Astrocyte of the spinal cord (primary cell): ENCODE results near the gene AMZ1.

Experiments used
- DNase-seq: peaks from one replicate; pipeline ENCODE4 v3.0.0; 2011; ENCODE audit warnings: low read depth, low spot score
- H3K4me3 ChIP-seq: 2 replicates; pipeline ENCODE4 v1.5.1; 2011; ENCODE audit warnings: low read depth, mild to moderate bottlenecking, low read length, moderate library complexity
- in situ Hi-C: cut with HindIII; loops from 2 replicates; pipeline ENCODE4 v1.10.0; 2017; ENCODE audit warnings: low sequenced_read_pairs
- TF ChIP-seq, protein P1 (sequence below): IDR thresholded peaks from 2 replicates; pipeline ENCODE4 v1.5.1; 2012; ENCODE audit warnings: low read depth, mild to moderate bottlenecking, low read length, inconsistent platforms

AMZ1 gene

DNA sequence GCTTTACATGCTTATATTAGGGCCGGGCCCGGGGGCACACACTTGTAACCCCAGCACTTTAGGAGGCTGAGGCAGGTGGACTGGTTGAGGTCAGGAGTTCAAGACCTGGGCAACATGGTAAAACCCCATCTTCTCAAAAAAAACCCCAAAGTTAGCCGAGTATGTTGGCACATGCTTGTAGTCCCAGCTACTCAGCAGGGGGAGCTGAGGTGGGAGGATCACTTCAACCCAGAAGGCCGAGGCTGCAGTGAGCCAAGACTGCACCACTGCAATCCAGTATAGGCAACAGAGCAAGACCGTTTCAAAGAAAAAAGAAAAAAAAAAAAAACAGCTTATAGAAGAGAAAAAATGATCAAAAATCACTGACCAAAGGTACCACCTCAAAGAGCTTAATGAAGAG lies 63.1 kb downstream of the AMZ1 start:
- no peak overlapping the region for H3K4me3 ChIP-seq
- in situ Hi-C loops = no loop called here
- no peak for DNase-seq
- TF ChIP-seq, protein P1, sequence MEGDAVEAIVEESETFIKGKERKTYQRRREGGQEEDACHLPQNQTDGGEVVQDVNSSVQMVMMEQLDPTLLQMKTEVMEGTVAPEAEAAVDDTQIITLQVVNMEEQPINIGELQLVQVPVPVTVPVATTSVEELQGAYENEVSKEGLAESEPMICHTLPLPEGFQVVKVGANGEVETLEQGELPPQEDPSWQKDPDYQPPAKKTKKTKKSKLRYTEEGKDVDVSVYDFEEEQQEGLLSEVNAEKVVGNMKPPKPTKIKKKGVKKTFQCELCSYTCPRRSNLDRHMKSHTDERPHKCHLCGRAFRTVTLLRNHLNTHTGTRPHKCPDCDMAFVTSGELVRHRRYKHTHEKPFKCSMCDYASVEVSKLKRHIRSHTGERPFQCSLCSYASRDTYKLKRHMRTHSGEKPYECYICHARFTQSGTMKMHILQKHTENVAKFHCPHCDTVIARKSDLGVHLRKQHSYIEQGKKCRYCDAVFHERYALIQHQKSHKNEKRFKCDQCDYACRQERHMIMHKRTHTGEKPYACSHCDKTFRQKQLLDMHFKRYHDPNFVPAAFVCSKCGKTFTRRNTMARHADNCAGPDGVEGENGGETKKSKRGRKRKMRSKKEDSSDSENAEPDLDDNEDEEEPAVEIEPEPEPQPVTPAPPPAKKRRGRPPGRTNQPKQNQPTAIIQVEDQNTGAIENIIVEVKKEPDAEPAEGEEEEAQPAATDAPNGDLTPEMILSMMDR = no peak

DNA sequence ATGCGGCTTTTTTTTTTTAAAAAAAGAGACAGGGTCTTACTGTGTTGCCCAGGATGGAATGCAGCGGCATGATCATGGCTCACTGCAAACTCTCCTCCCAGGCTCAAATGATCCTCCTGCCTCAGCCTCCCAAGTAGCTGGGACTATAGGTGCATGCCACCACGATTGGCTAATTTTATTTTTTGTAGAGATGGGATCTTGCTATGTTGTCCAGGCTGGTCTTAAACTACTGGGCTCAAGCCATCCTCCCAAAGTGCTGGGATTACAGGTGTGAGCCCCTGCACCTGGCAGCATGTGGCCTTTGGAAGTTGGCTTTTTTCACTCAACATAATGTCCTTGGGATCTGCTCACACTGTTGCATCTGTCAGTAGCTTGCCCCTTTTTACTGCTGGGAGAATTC lies 65.1 kb downstream of the AMZ1 start:
- TF ChIP-seq, protein P1 = no peak
- in situ Hi-C loops = no loop called here
- no peak for DNase-seq
- H3K4me3 ChIP-seq = no peak overlapping the region

DNA sequence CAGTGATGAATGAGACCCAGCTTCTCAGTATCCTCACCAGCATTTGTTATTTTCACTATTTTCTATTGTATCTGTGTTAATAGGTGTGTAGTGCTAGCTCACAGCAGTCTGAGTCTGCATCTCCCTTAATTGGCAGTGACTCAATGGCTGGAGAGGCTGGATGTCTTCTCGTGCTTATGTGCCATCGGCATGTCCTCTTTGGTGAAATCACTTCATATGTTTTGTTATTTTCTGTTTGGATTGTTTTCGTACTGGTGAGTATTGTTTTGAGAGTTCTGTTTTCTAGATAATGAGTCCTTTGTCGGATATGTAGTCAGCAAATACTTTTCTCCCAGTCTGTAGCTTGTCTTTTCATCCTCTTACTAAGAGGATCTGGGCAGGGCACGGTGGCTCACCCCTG lies 66.1 kb downstream of the AMZ1 start:
- in situ Hi-C loops = no loop called here
- DNase-seq = peak; percentile 34
- no peak overlapping the region for H3K4me3 ChIP-seq
- TF ChIP-seq, protein P1 = no peak

DNA sequence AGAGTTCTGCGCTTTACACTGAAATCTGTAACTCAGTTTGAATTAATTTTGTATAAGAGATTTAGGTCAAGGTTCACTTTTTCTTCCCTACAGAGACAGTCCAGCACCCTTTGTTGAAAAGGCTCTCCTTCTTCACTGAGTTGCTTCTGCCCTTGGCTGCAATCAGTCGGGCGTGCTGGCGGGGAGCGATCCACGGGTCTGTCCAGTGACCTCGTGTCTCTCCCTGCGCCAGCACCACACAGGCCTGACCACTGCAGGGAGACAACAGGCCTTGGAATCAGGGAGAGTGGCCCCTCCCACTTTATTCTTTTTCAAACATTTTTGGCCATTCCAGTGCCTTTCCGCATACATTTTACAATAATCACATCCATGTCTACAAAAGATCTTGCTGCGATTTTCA lies 66.9 kb downstream of the AMZ1 start:
- in situ Hi-C loops = no loop called here
- TF ChIP-seq, protein P1 = no peak
- no peak for DNase-seq
- no peak overlapping the region for H3K4me3 ChIP-seq

DNA sequence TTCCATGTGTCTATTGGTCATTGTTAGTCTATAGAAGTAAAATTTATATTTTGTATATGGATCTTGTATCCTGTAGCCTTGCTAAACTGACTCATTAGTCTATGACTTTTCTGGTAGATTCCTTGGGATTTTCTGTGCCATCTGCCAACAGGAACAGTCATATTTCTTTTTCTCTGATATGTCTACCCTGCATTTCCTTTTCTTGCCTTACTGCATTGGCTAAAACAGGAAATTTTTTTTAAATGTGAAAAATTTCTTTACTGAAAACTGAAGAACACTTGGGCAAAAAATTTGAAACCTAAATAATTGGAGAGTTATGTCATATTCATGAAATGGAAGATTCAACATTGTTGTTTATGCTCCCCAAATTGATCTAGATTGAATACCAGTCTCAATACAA lies 67.5 kb downstream of the AMZ1 start:
- no peak for DNase-seq
- in situ Hi-C loops = no loop called here
- no peak overlapping the region for H3K4me3 ChIP-seq
- TF ChIP-seq, protein P1 = no peak

DNA sequence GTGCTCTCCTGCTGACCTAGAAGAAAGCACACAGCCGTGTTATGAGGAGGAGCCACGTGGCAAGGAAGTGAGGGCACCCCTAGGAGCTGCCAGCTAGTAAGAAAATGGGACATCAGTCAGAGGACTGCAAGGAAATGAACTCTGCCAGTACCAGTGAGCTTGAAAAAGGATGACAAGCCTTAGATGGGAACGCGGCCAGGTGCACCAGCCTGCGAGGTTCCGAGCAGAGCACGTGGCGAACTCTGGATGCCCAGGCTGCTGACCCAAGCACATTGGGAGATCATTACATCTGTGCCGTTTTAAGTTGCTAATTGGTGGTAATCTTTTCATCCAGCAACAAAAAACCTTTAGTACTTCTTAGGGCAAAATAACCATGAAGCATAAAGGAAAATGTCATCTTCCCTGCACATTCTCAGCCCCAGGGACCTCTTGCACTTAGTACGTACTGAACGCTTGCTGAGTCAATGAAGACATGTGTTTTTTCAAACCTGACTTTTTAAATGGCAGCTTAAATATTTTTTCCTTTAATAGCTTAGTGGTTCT lies 69.4 kb downstream of the AMZ1 start:
- DNase-seq = no peak
- in situ Hi-C loops = no loop called here
- TF ChIP-seq, protein P1 = no peak
- H3K4me3 ChIP-seq = no peak overlapping the region
